Ascending aorta (tissue), 2 donors: ENCODE results near the gene MBP. TPM values are rescaled to one million over a fixed set of nuclear protein-coding genes. Genes with fewer than 3 reads are reported as not detected.

Experiments
- DNase-seq, 2 donors: peaks; one replicate each; pipeline ENCODE4 v3.0.0-alpha.2; 2019; ENCODE audit warnings: low spot score in 2 of 2
- H3K27ac ChIP-seq, 2 donors: fragments of 200-600 bp; sonication (generic); one replicate each; pipeline ENCODE4 v1.5.1; 2016 to 2017; ENCODE audit warnings: mild to moderate bottlenecking in 1 of 2
- H3K27me3 ChIP-seq: fragments of 200-600 bp; sonication (generic); one replicate; pipeline ENCODE4 v1.5.1; 2017
- H3K36me3 ChIP-seq, 2 donors: fragments of 200-600 bp; sonication (generic); one replicate each; pipeline ENCODE4 v1.5.1; 2016
- H3K4me1 ChIP-seq, 2 donors: fragments of 200-600 bp; sonication (generic); one replicate each; pipeline ENCODE4 v1.5.1; 2016 to 2017; ENCODE audit warnings: mild to moderate bottlenecking in 1 of 2
- H3K4me3 ChIP-seq, 2 donors: fragments of 200-600 bp; sonication (generic); one replicate each; pipeline ENCODE4 v1.5.1; 2016 to 2017; ENCODE audit warnings: mild to moderate bottlenecking in 1 of 2
- H3K9me3 ChIP-seq, 2 donors: fragments of 200-600 bp; sonication (generic); one replicate each; pipeline ENCODE4 v1.5.1; 2016
- intact Hi-C: fragments of 100-400 bp; cut with DNase I; formaldehyde crosslinking; loops from one replicate; pipeline ENCODE4 v1.15.1; 2023
- total RNA-seq: library from RNA; depleted of rRNA; stranded (reverse); fragments of >200 nt; gene quantifications from one replicate; pipeline ENCODE4 v1.1.0, GENCODE V29; 2016
- TF ChIP-seq, protein P1 (sequence below), 3 experiments: fragments of 200-600 bp in 2 of 3; fragments of 450-650 bp in 1 of 3; sonication (generic) in 2 of 3; IDR thresholded peaks; one replicate each; pipeline ENCODE4 v1.5.1; 2016 to 2019; ENCODE audit warnings: antibody characterized with exemption in 3 of 3, mild to moderate bottlenecking in 1 of 3, moderate library complexity in 1 of 3

The MBP gene
- total RNA-seq, 1 donor from 2014 or later, result 8.1 TPM

DNA sequence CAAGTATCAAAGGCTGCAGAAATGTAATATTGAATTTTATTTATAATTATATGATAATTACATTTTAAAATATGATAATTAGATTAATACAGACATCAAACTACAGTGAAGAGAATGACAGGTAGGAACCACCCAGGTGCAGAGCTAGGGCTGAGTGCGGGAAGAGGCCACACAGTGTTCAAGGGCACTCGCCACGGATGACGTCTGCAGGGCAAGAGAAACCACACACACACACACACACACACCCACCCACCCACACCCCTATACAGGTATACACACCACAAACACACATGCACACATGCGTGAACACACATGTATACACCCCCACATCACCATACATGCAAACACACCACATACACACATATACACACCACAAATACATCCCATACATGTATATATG, 41.2 kb downstream of the MBP start:
- DNase-seq, result peak in 1 of 2 donors; percentile 40
- H3K27ac ChIP-seq, result no peak overlapping the region
- no peaks in the 10 kb centered on the region for H3K9me3 ChIP-seq
- TF ChIP-seq, protein P1, sequence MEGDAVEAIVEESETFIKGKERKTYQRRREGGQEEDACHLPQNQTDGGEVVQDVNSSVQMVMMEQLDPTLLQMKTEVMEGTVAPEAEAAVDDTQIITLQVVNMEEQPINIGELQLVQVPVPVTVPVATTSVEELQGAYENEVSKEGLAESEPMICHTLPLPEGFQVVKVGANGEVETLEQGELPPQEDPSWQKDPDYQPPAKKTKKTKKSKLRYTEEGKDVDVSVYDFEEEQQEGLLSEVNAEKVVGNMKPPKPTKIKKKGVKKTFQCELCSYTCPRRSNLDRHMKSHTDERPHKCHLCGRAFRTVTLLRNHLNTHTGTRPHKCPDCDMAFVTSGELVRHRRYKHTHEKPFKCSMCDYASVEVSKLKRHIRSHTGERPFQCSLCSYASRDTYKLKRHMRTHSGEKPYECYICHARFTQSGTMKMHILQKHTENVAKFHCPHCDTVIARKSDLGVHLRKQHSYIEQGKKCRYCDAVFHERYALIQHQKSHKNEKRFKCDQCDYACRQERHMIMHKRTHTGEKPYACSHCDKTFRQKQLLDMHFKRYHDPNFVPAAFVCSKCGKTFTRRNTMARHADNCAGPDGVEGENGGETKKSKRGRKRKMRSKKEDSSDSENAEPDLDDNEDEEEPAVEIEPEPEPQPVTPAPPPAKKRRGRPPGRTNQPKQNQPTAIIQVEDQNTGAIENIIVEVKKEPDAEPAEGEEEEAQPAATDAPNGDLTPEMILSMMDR (IDR thresholded peaks at IDR 0.05), result no peak
- intact Hi-C loops, result no loop called here
- H3K4me3 ChIP-seq, result no peak overlapping the region
- H3K27me3 ChIP-seq, result no peaks in the 10 kb centered on the region
- no peaks in the 10 kb centered on the region for H3K36me3 ChIP-seq
- peaks cover 0 to 14% of the 10 kb centered on the region in 2 donors for H3K4me1 ChIP-seq

DNA sequence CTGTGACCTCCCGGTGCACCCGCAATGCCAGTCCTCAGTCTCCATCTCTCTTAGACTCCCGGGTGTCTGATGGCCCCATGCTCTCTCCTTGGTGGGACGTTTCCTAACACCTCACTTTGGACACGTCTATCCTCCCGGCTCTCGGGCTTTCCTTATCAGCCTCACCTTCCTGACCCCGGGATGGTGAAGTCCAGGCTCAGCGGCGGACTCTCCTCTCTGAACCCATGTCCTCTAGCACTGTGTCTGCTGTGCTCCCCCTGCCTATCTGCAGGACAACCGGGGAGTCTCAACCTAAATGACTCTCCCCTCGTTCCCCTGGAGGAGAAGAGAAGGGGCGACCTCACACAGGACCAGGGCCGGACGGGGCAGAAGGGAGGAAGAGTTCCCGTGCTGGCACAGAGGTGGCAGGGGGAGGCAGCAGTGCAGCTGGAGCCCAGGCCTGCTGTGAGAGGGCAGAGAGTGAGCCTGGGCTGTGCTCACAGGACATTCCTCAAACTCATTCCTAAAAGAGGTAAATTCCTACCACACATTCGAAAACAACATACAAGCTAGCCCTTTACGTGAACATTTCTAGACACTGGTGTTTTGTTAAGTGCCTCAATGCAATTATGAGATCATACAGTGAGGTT, 41.9 kb downstream of the MBP start:
- H3K4me3 ChIP-seq, result no peak overlapping the region
- H3K4me1 ChIP-seq, result peaks cover 0 to 17% of the 10 kb centered on the region in 2 donors
- TF ChIP-seq, protein P1 (IDR thresholded peaks at IDR 0.05), result no peak
- H3K36me3 ChIP-seq, result no peaks in the 10 kb centered on the region
- no peaks in the 10 kb centered on the region for H3K9me3 ChIP-seq
- peak overlapping the region; percentile 7 to 20 for H3K27ac ChIP-seq
- peak in 1 of 2 donors; percentile 34 for DNase-seq
- intact Hi-C loops, result no loop called here
- no peaks in the 10 kb centered on the region for H3K27me3 ChIP-seq

DNA sequence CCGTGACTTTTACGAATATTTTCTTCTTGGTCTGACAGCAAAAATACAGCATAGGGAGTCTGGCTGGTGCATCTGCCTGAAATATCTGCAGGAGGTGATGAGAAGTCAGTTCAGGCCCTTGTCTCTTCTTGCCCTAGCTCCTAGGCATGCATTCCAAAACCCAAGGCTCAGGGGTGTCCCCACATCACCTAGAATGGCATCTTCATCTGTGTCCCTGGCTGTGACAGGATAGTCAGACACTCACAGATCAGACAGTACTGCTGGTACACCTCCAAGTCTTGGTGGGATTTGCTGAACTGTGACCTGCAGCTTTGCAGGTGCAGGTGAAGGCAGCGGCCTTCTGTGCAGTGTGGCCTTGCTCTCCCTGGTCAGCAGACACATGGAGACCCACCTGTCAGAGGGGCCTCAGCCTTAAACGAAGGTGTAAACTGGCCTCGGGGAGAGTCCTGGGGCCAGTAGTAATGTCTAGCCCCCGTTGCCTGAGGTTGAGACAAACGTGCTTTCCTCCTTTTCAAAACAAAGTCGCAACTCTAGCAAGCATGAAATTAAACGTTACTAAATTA, 42.8 kb downstream of the MBP start:
- TF ChIP-seq, protein P1 (IDR thresholded peaks at IDR 0.05), result no peak
- DNase-seq, result peak in 1 of 2 donors; percentile 33
- no peaks in the 10 kb centered on the region for H3K36me3 ChIP-seq
- intact Hi-C loops, result no loop called here
- no peaks in the 10 kb centered on the region for H3K9me3 ChIP-seq
- H3K27ac ChIP-seq, result peak overlapping the region; percentile 30 to 35
- no peak overlapping the region for H3K4me3 ChIP-seq
- H3K27me3 ChIP-seq, result no peaks in the 10 kb centered on the region
- peaks cover 0 to 22% of the 10 kb centered on the region in 2 donors for H3K4me1 ChIP-seq

DNA sequence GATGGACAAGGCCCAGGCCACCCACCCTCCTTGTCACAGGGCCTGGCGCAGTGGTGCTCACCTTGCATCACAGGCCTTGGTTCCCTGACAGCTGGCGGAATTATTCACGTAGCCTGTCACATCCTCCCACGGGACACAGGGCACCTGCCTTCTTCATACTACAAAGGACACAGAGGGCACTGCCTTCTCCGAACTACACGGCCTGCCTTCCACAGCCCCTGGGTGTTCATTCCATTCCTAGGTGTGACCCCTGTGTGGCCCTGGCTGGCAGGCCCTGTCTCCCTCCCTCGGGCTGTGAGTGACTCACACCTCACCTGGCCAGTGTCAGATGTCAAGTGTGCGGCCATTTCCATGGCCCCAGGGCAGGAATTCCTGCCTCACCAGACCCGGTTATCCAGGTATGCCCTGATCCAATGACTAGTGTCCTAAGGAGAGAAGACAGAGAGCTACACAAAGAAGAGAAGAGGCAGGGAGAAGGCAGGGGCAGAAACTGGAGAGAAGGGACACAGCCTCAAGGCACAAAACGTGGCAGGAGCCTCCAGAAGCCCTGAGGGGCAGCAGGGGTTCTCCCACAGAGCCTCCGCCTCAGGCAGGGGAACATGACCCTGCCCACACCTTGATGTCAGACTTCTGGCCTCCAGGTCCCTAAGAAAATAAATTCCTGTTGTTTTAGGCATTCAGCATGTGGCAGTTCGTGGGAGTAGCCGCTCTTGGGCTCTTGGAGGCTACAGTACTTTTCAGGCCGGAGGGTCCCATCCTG, 43.4 kb downstream of the MBP start:
- Histone ChIP-seq H3K9me3 (no peaks in the 10 kb centered on the region), H3K27ac (peak overlapping the region; percentile 30 to 35), H3K4me1 (peaks cover 0 to 24% of the 10 kb centered on the region in 2 donors), H3K27me3 (no peaks in the 10 kb centered on the region), H3K36me3 (no peaks in the 10 kb centered on the region), H3K4me3 (no peak overlapping the region)
- DNase-seq, result peak in 1 of 2 donors; percentile 56
- intact Hi-C loops, result no loop called here
- TF ChIP-seq, protein P1 (IDR thresholded peaks at IDR 0.05), result no peak

DNA sequence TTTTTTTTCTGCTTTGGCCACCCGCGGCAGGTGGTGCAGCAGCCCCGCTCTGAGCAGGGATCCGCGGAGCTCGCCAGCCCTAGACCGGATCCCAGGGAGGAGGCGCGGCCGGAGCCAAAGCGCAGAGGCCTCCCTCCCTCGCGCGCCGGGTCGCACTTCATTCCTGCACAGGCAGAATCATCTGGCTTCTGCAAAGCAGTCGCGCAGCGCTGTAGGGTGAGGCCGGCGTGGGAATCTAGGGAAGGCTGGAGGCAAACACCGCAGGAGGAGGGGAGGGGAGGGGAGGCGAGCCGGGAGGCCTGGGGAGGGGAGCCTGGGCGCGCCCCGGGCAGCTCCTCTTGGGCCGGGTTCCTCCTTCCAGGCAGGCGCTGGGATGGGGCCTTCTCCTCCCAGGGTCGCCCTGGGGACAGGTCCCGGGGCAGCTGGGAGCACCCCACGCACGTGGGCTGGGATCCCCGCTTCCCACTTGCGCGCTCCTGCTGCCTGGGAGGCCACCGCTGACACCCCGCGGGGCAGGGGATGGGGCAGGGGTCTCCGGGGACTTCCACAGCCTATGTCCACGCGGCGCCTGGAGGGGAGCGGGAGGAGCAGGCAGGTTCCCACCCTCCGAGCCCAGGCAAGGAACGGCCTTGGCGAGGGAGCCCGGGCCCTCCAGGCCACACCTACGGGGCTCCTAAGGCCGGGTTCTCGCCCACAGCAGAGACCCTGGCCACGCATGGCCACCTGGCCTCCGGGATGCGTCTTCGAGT, 45.0 kb downstream of the MBP start:
- peak in 1 of 2 donors; percentile 71 for DNase-seq
- H3K27ac ChIP-seq, result peak overlapping the region; percentile 68 to 85
- no peaks in the 10 kb centered on the region for H3K27me3 ChIP-seq
- H3K36me3 ChIP-seq, result no peaks in the 10 kb centered on the region
- peaks cover 0 to 24% of the 10 kb centered on the region in 2 donors for H3K4me1 ChIP-seq
- TF ChIP-seq, protein P1 (IDR thresholded peaks at IDR 0.05), result no peak
- peak overlapping the region; percentile 27 to 58 for H3K4me3 ChIP-seq
- intact Hi-C loops, result loop anchor here (2.0 kb wide), 2 partner anchors 13 to 15 kb away; no protein-coding TSS in a partner anchor
- no peaks in the 10 kb centered on the region for H3K9me3 ChIP-seq
